Measurements from ENCODE around the gene EPHA6. TPM values are rescaled to one million over a fixed set of nuclear protein-coding genes. Genes with fewer than 3 reads are reported as not detected.

EPHA6 gene
- polyA plus RNA-seq, 2 of the 4 experiments (the other 2 are of a cell fraction) = 0.08 TPM

GRCh38 chr3:97277708-97278107 lies 463.3 kb downstream of the EPHA6 start:
- WGBS (ENCODE audit: missing lambda C conversion rate) = 58% methylated on average over 4 of the region's 4 CpGs
- no peak overlapping the region for H3K27ac ChIP-seq
- no peak for FAIRE-seq
- TF ChIP-seq EP300 (IDR thresholded peaks at IDR 0.05) = no peak
- TF ChIP-seq FOSB (CRISPR knock-in tag; IDR thresholded peaks at IDR 0.05) = no peak
- no peak for TF ChIP-seq NR3C1 (IDR thresholded peaks at IDR 0.05)
- no peak for TF ChIP-seq CHD2 (IDR thresholded peaks at IDR 0.05; ENCODE audit: low read length, partially characterized antibody)
- TF ChIP-seq NFE2L2 (conservative IDR thresholded peaks at IDR 0.05; ENCODE audit: low read length) = no peak
- no peak for TF ChIP-seq RAD21 (conservative IDR thresholded peaks at IDR 0.05 in 1 of 2, IDR thresholded peaks at IDR 0.05 in 1 of 2)
- no peak for TF ChIP-seq EHMT2 (IDR thresholded peaks at IDR 0.05; ENCODE audit: low read depth)
- no peak for TF ChIP-seq RNF2 (IDR thresholded peaks at IDR 0.05; ENCODE audit: borderline replicate concordance, low read depth)
- no peak for TF ChIP-seq KDM5A (IDR thresholded peaks at IDR 0.05)
- no peak for TF ChIP-seq POLR2AphosphoS2 (conservative IDR thresholded peaks at IDR 0.05; ENCODE audit: low read length)
- no peak for TF ChIP-seq ATOH8 (CRISPR knock-in tag; IDR thresholded peaks at IDR 0.05; ENCODE audit: low read depth)
- TF ChIP-seq ESRRA (IDR thresholded peaks at IDR 0.05; ENCODE audit: borderline replicate concordance, low read length) = no peak
- TF ChIP-seq RCOR1 (IDR thresholded peaks at IDR 0.05; ENCODE audit: low read depth, low read length) = no peak
- TF ChIP-seq FOSL2 (IDR thresholded peaks at IDR 0.05) = no peak
- TF ChIP-seq FOSL2 (CRISPR knock-in tag; IDR thresholded peaks at IDR 0.05) = no peak
- no peak for TF ChIP-seq MAFK (IDR thresholded peaks at IDR 0.05; ENCODE audit: partially characterized antibody)
- TF ChIP-seq MAZ (IDR thresholded peaks at IDR 0.05; ENCODE audit: borderline replicate concordance, low read depth, low read length) = no peak
- no peak for TF ChIP-seq CBX2 (IDR thresholded peaks at IDR 0.05; ENCODE audit: borderline replicate concordance, low read depth)
- no peak for TF ChIP-seq ZFP36 (IDR thresholded peaks at IDR 0.05; ENCODE audit: borderline replicate concordance, partially characterized antibody)
- TF ChIP-seq JUN (IDR thresholded peaks at IDR 0.05) = no peak
- no peak for TF ChIP-seq HDAC2 (IDR thresholded peaks at IDR 0.05)
- POLR2A ChIA-PET = no interaction called here
- no peak overlapping the region for H3K4me3 ChIP-seq
- H3K4me1 ChIP-seq = no peaks in the 10 kb centered on the region
- no peaks in the 10 kb centered on the region for H3K9me3 ChIP-seq
- ATAC-seq = no peak
- CTCF ChIA-PET = interaction anchor here (0.6 kb wide), 1 partner anchor 10 kb away, joined by 3 read pairs; no protein-coding TSS in a partner anchor
- no peak for DNase-seq (ENCODE audit: low read depth in 1 of 2, low spot score in 1 of 2)
- no peak overlapping the region for H3K4me2 ChIP-seq

- FAIRE-seq (no peak), DNase-seq (ENCODE audit: low read depth in 1 of 2, low spot score in 1 of 2) (no peak), ATAC-seq (peak; percentile 60 to 73; a peak in 3 of 6 replicates)
- no peak overlapping the region for H3K4me3 ChIP-seq
- ChIA-PET POLR2A (no interaction called here), CTCF (no interaction called here)
- no peak for TF ChIP-seq JUN (IDR thresholded peaks at IDR 0.05)
- no peak for TF ChIP-seq ESRRA (IDR thresholded peaks at IDR 0.05; ENCODE audit: borderline replicate concordance, low read length)
- TF ChIP-seq SREBF2 (IDR thresholded peaks at IDR 0.05) = no peak
- no peak for TF ChIP-seq EHMT2 (IDR thresholded peaks at IDR 0.05; ENCODE audit: low read depth)
- TF ChIP-seq USF2 (IDR thresholded peaks at IDR 0.05) = no peak
- no peak for TF ChIP-seq HDAC2 (IDR thresholded peaks at IDR 0.05)
- TF ChIP-seq POLR2A (IDR thresholded peaks at IDR 0.05; ENCODE audit: low read length) = no peak
- TF ChIP-seq PBX3 (IDR thresholded peaks at IDR 0.05) = no peak
- TF ChIP-seq ZC3H11A (IDR thresholded peaks at IDR 0.05) = no peak
- TF ChIP-seq RFX5 (IDR thresholded peaks at IDR 0.05) = no peak
- H3K4me2 ChIP-seq = no peak overlapping the region
- 0% methylated on average over 1 of the region's 1 CpG for WGBS (ENCODE audit: missing lambda C conversion rate)
- no peaks in the 10 kb centered on the region for H3K9me3 ChIP-seq
- no peak overlapping the region for H3K27ac ChIP-seq
- no peaks in the 10 kb centered on the region for H3K4me1 ChIP-seq
Measured at GRCh38 chr3:97278506-97278905, 464.1 kb downstream of the EPHA6 start.

Measured in A549 (cell line).